GM04504 (cell line): ENCODE data around the gene DLL4.

Experiments used
- DNase-seq: peaks from one replicate; pipeline ENCODE4 v3.0.0-alpha.2; 2012; ENCODE audit warnings: low read depth

Gene DLL4

DNA sequence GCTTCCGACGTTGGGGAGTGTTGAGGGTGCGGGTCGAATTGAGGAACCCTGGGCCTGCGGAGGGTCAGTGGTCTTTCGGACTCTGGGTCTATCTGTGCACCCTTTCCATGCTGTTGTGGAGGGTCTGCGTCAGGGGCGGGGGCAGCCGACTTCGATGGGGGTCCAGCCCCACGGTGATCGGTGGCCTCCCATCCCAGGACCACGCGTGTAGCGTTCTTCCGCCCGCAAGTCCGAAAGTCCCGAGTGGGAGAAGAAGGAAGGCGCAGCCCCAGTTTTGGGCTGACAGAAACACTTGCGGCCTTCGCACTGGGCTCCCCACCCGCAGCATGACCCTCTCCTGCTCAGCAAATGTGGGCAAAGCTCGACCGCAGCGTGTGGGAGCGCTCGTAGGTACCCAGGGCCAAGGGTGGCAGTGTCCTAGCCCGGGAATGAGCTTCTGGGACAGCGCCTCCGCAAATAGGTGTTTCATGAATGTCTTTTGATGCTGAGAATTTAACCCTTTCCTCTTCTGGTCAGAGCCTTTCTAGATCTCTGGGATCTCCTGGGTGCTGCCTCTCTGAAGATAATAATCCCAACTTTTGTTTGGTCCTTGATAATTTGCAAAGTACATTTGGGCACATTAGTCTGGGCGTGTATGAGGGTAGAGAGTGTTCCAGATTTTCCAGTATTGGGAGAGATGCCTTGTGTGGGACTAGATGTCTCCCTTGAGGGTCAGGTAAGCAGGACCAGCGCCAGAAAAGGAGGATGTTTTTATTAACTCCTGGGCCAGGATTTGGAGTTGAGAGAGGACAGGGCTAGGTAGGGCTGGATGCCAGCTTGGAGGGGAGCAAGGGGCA is 2.3 kb upstream of the DLL4 start:
- no peak for DNase-seq

DNA sequence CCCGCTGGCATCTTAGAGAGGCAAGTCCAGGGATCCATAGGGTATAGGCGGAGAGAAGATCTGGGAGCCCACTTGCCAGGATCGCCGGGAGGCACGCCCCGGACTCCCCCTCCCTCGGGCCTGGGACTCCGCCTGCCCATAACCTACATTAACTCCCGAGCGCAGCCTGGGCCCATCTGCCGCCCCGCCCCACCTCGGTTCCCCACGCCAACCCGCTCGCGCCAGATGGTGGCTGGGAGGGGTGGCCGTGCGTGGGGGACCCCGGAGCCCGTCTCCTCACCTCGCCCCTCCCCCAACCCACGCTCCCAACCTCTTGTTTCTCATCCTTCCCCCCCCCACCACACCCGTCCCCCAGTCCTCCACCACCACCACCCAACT is 1.7 kb upstream of the DLL4 start:
- no peak for DNase-seq

DNA sequence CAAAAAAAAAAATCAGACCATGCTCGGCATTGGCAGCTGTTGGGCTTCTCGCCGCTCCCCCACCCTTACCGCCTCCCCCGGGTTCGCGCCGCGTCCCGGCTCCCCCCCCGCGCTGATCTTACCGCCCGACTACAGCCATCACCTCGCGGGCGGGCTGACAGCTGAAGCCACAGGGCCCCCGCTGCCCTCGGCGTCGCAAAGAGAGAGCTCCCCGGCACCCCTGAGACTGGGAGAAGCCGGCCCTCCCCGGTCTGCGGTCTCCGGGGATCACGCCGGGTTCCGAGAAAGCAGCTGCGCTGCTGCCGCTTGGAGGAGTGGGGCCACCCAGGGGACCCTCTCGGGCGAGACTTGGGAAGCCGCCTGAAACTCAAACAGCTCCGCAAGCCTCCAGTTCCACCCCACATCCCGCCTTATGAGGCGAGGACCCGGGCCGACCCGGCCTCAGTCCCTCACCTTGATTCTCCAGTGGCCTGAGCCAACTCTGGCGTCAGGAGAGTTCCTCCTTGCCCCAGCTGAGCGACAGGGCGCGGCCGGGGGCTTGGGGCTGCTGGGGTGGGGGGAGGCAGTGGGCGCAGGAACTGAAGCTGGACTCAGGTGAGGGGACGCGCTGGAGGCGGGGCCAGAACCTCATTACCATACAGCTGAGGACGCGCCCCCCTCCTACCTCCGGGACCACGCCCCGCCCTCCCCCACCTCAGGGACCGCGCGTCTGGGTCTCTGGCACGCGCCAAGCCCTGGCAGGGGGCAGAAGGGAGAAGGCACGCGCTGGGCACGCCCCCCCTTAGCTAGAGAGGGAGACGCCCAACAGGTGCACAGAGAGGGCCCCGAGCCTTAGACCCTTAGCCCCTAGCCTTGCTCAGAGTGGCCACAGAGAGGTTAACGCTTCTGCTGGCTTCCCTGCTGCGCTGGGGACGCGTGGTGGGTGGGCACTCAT is 1.0 kb upstream of the DLL4 start:
- DNase-seq: no peak

DNA sequence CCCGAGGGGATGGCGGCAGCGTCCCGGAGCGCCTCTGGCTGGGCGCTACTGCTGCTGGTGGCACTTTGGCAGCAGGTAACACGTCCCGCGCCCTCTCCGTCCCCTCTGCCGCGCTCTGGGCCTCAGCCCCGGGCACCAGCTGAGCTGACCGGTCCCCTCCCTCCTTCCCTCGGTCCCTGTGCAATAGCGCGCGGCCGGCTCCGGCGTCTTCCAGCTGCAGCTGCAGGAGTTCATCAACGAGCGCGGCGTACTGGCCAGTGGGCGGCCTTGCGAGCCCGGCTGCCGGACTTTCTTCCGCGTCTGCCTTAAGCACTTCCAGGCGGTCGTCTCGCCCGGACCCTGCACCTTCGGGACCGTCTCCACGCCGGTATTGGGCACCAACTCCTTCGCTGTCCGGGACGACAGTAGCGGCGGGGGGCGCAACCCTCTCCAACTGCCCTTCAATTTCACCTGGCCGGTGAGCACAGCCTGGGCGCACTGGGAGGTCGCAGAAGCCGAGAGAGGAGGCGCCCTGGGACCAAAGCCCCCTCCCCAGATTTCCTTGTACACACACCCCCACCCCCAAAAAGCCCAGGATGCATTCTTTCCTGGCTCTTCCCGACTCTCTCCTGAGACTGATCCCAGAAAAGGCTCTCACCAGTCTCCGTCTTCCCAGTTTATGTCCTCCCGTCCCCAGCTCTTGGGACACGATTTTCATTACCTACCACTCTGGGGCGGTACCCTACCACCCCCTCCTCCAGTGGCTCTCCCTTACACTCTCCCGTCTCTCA is 705 bp downstream of the DLL4 start:
- no peak for DNase-seq

DNA sequence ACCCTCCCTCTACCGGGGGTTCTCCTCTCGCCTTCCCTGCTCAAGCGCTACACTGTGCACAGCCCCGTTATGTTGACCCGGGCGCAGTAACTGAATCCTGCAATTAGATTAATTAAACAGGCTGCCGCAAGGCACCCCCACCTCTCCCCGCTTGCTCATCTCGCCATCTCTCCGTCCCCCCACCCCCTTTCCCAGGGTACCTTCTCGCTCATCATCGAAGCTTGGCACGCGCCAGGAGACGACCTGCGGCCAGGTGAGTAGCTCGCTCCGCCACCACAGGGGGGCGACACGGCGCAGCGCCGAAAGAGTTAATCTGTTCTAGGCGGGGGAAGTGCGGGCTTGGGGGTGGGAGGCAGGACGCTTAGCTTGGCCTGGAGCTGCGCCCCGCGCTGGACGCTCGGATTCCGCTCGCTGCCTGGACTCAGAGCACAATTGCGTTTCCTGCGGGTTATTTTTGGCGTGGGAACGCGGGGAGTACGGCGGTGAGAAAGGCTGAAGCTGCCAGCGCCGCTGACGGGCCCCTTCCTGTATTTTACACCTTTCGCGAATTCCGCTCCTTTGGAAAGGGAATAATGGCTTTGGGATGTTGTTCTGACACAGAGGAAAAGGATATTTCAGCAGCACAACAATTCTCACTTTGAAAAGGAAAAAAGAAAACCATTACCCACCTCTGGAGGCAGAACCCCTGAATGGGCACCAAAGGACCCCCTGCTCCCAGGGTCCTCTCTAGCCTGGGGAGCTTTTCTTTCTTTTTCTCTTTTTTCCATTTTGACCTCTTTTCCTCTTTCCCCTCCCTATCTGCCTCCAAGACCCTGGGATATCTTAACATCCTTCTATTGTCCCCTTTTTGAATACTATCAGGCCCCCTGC is 1.5 kb downstream of the DLL4 start:
- DNase-seq: no peak

DNA sequence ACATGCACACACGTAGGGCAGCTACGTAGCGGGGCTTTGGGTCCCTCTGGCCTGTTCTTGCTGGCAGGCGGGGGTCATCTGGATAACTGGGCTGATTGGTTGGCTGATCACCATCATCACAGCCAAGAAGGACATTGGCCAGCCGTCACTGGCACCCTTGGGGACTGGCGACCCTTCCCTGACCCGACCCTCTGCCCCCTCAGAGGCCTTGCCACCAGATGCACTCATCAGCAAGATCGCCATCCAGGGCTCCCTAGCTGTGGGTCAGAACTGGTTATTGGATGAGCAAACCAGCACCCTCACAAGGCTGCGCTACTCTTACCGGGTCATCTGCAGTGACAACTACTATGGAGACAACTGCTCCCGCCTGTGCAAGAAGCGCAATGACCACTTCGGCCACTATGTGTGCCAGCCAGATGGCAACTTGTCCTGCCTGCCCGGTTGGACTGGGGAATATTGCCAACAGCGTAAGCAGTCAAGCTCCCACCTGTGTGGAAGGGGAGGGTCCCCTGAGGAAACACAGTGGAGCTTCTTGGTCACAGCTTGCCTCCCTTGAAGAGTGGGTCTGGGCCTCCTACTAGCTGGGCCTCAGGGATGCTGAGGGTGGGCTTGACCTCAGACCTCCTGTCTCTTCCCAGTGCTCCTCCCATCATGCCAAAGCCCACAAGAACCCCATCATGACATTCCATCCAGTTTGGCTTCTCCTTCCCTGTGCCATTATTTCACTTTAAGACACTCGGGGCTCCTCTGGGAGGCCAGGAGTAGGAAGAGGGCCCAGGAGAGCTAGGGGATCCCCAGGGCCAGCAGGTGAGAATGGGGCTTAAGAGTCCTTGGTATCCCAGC is 2.4 kb downstream of the DLL4 start:
- no peak for DNase-seq

DNA sequence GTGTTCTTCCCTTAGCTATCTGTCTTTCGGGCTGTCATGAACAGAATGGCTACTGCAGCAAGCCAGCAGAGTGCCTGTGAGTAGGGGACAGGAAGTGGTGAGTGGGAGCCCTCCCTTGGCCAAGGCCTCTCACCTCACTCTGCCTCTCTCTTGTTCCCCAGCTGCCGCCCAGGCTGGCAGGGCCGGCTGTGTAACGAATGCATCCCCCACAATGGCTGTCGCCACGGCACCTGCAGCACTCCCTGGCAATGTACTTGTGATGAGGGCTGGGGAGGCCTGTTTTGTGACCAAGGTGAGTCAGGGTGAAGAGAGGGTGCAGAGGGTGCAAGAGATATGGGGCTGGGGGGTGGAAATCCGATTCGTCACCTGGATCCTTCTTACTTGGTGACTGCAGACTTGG is 3.0 kb downstream of the DLL4 start:
- no peak for DNase-seq

DNA sequence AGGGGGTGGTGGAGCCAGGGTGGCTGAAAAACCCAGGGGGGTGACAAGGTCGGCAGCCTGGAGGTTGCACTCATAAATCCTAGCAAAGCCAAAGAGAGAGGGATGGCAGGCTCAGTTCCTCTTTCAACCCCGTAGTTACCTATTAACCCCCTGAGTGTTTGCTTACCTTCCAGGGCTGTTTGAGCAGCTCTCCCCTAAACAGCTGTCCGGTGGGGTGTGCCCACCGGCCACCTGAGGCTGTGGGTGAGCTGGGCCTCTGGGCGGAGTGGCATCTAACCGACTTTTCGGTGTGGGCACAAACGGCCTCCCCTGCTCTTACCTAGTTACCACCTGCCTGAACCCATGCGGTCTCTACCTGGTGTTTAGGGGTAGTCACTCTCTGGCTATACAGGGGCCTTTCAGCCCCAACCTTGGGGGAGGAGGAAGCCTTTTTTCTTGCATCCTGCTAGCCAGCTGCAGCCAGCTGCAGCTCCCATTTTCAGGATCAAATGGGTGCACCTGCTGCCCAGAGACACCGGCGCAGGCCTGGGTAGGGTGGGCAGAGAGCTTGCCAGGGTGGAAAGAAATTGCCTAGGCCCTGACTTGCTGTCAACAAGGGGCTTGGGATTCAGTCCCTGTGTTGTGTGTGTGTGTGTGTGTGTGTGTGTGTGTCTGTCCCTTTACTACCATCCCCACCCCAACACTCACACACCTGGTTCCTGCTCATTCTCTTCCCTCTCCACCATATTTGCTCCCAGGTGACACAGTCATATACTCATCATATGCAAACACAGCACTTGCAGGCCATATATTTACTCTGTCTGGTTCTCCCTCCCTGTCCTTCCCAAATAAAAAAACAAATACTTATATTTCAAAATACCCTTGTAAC is 3.7 kb downstream of the DLL4 start:
- no peak for DNase-seq

DNA sequence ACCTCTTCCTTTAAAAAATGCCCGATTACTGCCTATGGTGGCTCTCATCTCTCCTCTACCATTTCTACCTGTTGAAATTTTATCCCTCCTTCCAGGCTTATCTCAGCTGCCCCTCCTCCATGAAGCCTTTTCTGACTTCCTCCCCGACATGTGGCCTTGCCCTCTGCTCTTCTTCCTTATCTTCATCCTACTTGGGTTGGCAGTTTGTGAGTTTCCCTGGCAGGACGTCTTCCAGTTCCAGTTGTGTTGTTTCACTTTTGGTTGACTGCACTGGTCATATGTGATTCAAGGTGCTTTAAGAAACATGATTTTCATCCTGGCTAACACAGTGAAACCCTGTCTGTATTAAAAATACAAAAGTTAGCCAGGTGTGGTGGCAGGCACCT is 4.4 kb downstream of the DLL4 start:
- DNase-seq: no peak

DNA sequence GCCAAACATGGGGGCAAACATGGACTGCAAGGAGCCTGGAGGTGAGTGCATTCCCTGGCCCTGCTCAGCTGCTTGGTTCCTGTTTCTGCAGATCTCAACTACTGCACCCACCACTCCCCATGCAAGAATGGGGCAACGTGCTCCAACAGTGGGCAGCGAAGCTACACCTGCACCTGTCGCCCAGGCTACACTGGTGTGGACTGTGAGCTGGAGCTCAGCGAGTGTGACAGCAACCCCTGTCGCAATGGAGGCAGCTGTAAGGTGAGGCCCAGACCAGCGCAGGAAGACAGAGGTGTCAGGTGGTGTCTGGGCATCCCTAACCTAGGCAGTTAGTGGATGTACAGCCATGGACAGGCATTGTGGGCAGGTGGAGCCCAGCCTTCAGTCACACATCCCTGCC is 5.3 kb downstream of the DLL4 start:
- no peak for DNase-seq

DNA sequence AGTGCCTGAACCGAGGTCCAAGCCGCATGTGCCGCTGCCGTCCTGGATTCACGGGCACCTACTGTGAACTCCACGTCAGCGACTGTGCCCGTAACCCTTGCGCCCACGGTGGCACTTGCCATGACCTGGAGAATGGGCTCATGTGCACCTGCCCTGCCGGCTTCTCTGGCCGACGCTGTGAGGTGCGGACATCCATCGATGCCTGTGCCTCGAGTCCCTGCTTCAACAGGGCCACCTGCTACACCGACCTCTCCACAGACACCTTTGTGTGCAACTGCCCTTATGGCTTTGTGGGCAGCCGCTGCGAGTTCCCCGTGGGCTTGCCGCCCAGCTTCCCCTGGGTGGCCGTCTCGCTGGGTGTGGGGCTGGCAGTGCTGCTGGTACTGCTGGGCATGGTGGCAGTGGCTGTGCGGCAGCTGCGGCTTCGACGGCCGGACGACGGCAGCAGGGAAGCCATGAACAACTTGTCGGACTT is 7.1 kb downstream of the DLL4 start:
- DNase-seq: no peak

DNA sequence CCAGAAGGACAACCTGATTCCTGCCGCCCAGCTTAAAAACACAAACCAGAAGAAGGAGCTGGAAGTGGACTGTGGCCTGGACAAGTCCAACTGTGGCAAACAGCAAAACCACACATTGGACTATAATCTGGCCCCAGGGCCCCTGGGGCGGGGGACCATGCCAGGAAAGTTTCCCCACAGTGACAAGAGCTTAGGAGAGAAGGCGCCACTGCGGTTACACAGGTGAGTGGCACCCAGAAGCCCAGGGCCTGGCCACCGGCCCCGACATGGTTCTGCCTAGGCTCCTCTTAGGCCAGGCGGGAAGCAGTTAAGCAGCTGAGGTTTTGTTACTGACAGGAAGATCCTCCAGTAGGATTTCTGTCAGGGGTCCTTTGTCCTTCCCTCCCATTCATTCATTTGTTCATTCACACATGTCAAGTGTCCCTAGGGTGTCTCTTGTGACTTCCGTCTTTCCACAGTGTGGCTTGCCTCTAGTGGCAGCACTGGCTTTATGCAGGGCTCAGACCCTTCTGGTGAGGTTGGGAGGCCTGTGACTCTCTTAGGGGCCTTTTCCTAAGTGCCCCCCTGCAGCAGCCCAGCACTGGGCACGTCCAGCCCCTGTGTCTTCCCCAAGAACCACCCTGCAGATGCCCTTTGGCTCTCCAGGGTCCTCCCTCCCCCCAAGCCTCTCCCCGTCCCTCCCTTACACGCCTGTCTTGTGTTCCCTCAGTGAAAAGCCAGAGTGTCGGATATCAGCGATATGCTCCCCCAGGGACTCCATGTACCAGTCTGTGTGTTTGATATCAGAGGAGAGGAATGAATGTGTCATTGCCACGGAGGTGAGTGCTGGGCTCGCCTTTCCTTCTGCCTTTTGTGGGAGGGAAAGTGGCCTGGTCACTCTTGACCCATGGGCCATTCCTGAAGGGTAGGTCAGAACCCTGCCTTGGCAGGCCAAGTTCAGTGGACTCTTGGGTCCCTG is 7.8 kb downstream of the DLL4 start:
- no peak for DNase-seq

DNA sequence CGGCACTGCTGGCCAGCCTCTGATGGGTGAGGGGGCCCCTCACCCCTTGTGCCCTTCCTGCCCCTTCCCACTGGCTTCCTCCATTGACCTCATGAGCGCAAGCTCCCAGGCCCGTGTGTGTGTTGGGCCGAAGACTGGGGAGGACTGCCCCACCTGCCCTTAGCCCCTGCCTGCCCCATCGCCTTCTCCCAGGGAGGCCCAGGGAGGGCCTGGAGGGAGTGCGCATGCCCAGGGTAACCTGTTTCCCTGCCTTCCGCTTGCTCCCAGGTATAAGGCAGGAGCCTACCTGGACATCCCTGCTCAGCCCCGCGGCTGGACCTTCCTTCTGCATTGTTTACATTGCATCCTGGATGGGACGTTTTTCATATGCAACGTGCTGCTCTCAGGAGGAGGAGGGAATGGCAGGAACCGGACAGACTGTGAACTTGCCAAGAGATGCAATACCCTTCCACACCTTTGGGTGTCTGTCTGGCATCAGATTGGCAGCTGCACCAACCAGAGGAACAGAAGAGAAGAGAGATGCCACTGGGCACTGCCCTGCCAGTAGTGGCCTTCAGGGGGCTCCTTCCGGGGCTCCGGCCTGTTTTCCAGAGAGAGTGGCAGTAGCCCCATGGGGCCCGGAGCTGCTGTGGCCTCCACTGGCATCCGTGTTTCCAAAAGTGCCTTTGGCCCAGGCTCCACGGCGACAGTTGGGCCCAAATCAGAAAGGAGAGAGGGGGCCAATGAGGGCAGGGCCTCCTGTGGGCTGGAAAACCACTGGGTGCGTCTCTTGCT is 8.8 kb downstream of the DLL4 start:
- DNase-seq: no peak

DNA sequence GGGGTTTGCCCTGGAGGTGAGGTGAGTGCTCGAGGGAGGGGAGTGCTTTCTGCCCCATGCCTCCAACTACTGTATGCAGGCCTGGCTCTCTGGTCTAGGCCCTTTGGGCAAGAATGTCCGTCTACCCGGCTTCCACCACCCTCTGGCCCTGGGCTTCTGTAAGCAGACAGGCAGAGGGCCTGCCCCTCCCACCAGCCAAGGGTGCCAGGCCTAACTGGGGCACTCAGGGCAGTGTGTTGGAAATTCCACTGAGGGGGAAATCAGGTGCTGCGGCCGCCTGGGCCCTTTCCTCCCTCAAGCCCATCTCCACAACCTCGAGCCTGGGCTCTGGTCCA is 9.4 kb downstream of the DLL4 start:
- DNase-seq: no peak

DNA sequence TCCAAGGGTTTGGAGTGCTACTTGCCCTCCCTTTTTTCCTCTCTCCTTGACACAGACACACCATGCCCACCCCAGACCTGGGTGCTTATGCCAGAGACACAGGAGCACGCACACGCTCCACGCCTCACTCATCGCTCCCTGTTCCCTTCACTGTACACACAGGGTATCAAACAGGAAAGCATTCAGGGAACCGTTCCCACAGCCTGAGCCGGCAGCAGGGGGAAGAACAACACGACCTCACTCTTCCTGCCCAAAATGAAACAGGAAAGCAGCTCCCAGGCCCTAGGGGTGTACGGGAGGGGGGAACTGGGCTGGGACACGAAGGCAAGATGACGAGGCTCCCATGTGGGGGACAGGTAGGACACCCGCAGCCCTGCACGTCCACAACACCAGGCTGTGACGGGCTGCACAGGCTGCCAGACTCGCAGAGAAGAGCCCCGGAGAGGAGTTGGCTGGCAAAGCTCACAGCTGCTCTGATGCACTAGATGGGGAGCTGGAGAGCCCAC is 11.2 kb downstream of the DLL4 start:
- DNase-seq: no peak

DNA sequence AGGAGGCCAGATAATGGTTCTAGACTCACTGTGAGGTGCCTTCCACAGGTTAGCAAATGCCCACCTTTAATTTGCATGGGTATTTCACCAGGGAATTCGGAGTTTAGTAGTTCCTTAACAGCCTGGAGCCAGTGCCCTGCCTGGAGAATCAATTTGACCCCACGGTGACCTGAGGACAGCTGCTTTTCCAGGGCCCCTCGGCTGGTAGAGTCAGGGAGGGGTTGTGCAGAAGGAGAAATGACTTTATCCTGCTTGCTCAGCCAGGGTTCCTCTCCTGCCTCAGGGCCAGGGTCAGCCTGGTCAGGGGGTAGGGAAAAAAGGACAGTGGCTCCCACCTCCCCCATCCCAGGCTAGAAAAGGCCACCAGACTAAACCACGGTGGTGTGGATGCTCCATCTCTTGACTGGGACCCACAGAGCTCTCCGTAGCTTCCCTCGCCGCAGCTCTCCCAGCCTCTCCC is 12.0 kb downstream of the DLL4 start:
- DNase-seq: no peak
